Stimulated activated CD8-positive, alpha-beta memory T cell treated with anti-CD3 and anti-CD28 coated beads, Interleukin-7, amount 100 ng/mL, for 4 hours (primary cell): Measurements from ENCODE around the gene JMJD4.

Experiments
- DNase-seq, 2 donors: peaks; one replicate each; pipeline ENCODE4 v3.0.0-alpha.2; 2020; ENCODE audit warnings: low read depth in 2 of 2

JMJD4 gene

DNA sequence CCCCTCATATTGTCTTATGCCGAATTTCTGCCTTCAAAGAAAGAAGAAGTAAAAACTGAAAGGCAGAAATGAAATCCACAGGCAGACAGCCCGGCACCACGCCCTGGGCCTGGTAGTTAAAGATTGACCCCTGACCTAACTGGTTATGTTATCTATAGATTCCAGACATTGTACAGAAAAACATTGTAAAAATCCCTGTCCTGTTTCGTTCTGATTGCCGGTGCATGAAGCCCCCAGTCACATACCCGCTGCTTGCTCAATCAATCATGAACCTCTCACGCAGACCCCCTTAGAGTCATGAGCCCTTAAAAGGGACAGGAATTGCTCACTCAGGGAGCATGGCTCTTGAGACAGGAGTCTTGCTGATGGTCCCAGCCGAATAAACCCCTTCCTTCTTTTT, 49.3 kb downstream of the JMJD4 start:
- DNase-seq, result no peak
